H1 (cell line): ENCODE measurements around the gene SLC1A6.

Source experiments
- BACH1 ChIP-seq: IDR thresholded peaks from 2 replicates; pipeline ENCODE4 v1.6.1; 2012; ENCODE audit warnings: low read length, improper control_type of control experiment
- BRCA1 ChIP-seq: IDR thresholded peaks from 2 replicates; pipeline ENCODE4 v1.6.1; 2012; ENCODE audit warnings: low read depth, low read length, improper control_type of control experiment
- CBX5 ChIP-seq: fragments of 300-800, 300-1000 bp; sonication (generic); IDR thresholded peaks from 2 replicates; pipeline ENCODE4 v1.7.1; 2016; ENCODE audit warnings: antibody characterized with exemption, low read length, low read depth
- CHD2 ChIP-seq: IDR thresholded peaks from 2 replicates; pipeline ENCODE4 v1.6.1; 2012; ENCODE audit warnings: low read length, improper control_type of control experiment
- CTCF ChIP-seq, 3 experiments: IDR thresholded peaks; 1 replicate in 2 of 3; 2 replicates in 1 of 3; pipeline versions ENCODE4 v1.5.1 to v1.6.1; 2011; ENCODE audit warnings: low read length in 3 of 3, mild to moderate bottlenecking in 3 of 3, inconsistent platforms in 2 of 3, low read depth in 1 of 3, moderate library complexity in 1 of 3; ENCODE audit not compliant: insufficient read depth in 1 of 3; ENCODE audit errors: control extremely low read depth in 1 of 3
- EZH2 ChIP-seq: fragments of 200-600 bp; sonication (generic); IDR thresholded peaks from 2 replicates; pipeline ENCODE4 v1.7.1; 2012; ENCODE audit warnings: low read depth, mild to moderate bottlenecking, moderate library complexity, low read length, inconsistent platforms; ENCODE audit not compliant: severe bottlenecking
- GTF2F1 ChIP-seq: IDR thresholded peaks from 2 replicates; pipeline ENCODE4 v1.6.1; 2012; ENCODE audit warnings: low read depth, low read length, improper control_type of control experiment, borderline replicate concordance
- JUN ChIP-seq: IDR thresholded peaks from 2 replicates; pipeline ENCODE4 v1.6.1; 2011; ENCODE audit warnings: low read depth, mild to moderate bottlenecking, improper control_type of control experiment, low read length
- MAX ChIP-seq: IDR thresholded peaks from 2 replicates; pipeline ENCODE4 v1.6.1; 2012; ENCODE audit warnings: inconsistent platforms
- POLR2A ChIP-seq, 2 experiments: IDR thresholded peaks; 1 replicate in 1 of 2; 2 replicates in 1 of 2; pipeline ENCODE4 v1.6.1; 2011; ENCODE audit warnings: low read depth in 2 of 2, low read length in 2 of 2, mild to moderate bottlenecking in 2 of 2; ENCODE audit errors: control extremely low read depth in 1 of 2
- POLR2AphosphoS5 ChIP-seq: IDR thresholded peaks from 2 replicates; pipeline ENCODE4 v1.6.1; 2011; ENCODE audit warnings: low read depth, low read length
- POU5F1 ChIP-seq: IDR thresholded peaks from 2 replicates; pipeline ENCODE4 v1.6.1; 2011; ENCODE audit warnings: low read depth, mild to moderate bottlenecking, low read length, moderate library complexity
- TEAD4 ChIP-seq: IDR thresholded peaks from 2 replicates; pipeline ENCODE4 v1.6.1; 2012; ENCODE audit warnings: low read depth, low read length, inconsistent platforms, mixed read lengths

- TF ChIP-seq GTF2F1 (no peak), BACH1 (no peak), JUN (no peak), POLR2AphosphoS5 (no peak), CHD2 (no peak), POLR2A (IDR thresholded peaks at IDR 0.05; ENCODE audit: control extremely low read depth in 1 of 2, low read depth in 2 of 2, low read length in 2 of 2) (no peak), CTCF (IDR thresholded peaks at IDR 0.05; ENCODE audit: control extremely low read depth in 1 of 3, insufficient read depth in 1 of 3, low read depth in 1 of 3, low read length in 3 of 3) (no peak), EZH2 (no peak), POU5F1 (no peak), BRCA1 (no peak), CBX5 (no peak), MAX (no peak), TEAD4 (no peak)
These were observed 8.2 kb downstream of the SLC1A6 start for GRCh38 chr19:14971474-14971873.
